Omental fat pad (tissue), 4 donors: ENCODE results near the gene SH2B3. TPM values are rescaled to one million over a fixed set of nuclear protein-coding genes. Genes with fewer than 3 reads are reported as not detected.

ENCODE experiments used
- total RNA-seq, 4 donors: library from RNA; depleted of rRNA; stranded (reverse); fragments of >200 nt; gene quantifications; one replicate each; pipeline ENCODE4 v1.1.0, GENCODE V29; 2016

The SH2B3 gene
- total RNA-seq, 4 donors from 2014 or later: 30.4 to 64.6 (median 48.3) TPM

Other genes starting within 250 kb of the SH2B3 start
- 10 to 100 TPM in 1 of 4 donors, 1 to 10 TPM in 3; 5.5 to 14.6 (median 8.9) TPM for gene PHETA1, start 36.8 kb upstream of the SH2B3 start, total RNA-seq
- gene ATXN2, start 193.4 kb downstream of the SH2B3 start, total RNA-seq: 10 to 100 TPM; 35.1 to 70.0 (median 55.4) TPM